Erythroblast (primary cell): Measurements from ENCODE around the gene EFNA4.

Experiments used
- GATA1 ChIP-seq: IDR thresholded peaks from 2 replicates; pipeline ENCODE4 v1.6.1; 2011; ENCODE audit warnings: low read depth, mild to moderate bottlenecking, control low read depth, low read length, moderate library complexity
- POLR2A ChIP-seq: IDR thresholded peaks from 2 replicates; pipeline ENCODE4 v1.6.1; 2011; ENCODE audit warnings: mild to moderate bottlenecking, low read length

DNA sequence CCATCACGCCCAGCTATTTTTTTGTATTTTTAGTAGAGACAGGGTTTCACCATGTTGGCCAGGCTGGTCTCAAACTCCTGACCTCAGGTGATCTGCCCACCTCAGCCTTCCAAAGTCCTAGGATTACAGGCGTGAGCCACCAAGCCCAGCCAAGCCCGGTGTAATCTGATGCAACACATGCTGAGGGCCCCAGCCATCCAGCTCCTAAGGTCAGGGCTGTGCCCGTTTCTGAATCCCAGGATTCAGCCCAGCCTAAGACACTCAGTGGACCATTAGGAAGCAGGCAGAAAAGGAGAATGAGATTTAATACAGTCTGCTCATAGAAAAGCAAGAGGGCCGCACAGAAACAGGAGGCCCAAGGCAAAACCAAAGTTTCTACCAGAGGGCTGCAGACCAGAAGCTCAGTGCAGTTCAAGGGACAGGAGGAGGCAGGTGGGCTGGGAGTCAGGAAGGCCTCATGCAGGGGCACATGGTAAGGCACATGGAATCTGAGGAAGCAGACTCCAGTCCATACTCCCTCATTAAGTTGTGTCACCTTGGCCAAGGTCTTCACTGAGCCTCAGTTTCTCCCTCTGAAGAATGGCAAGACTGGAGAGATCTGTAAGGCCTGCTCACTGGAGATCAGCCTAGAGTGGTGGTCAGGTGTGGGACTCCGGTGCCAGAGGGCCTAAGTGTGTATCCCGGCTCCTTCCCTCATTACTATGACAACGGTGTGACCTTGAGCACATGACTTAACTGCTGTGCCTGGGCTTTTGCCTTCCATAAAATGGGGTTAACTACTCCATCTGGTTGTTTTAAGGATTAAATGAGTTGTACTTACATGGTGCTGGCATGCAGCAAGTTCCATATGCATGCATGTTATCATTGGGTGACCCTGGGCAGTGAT is 14.8 kb upstream of the EFNA4 start:
- TF ChIP-seq POLR2A (no peak), GATA1 (no peak)
